VCaP (cell line): Measurements from ENCODE around the gene FUT7.

Experiments used
- H3K27ac ChIP-seq: fragments of 450-650 bp; 2 replicates; pipeline ENCODE4 v1.5.1; 2017
- TF ChIP-seq, protein P1 (sequence below): fragments of 450-650 bp; conservative IDR thresholded peaks from 2 replicates; pipeline ENCODE4 v1.5.1; 2017; ENCODE audit warnings: mild to moderate bottlenecking, moderate library complexity

The FUT7 gene

DNA sequence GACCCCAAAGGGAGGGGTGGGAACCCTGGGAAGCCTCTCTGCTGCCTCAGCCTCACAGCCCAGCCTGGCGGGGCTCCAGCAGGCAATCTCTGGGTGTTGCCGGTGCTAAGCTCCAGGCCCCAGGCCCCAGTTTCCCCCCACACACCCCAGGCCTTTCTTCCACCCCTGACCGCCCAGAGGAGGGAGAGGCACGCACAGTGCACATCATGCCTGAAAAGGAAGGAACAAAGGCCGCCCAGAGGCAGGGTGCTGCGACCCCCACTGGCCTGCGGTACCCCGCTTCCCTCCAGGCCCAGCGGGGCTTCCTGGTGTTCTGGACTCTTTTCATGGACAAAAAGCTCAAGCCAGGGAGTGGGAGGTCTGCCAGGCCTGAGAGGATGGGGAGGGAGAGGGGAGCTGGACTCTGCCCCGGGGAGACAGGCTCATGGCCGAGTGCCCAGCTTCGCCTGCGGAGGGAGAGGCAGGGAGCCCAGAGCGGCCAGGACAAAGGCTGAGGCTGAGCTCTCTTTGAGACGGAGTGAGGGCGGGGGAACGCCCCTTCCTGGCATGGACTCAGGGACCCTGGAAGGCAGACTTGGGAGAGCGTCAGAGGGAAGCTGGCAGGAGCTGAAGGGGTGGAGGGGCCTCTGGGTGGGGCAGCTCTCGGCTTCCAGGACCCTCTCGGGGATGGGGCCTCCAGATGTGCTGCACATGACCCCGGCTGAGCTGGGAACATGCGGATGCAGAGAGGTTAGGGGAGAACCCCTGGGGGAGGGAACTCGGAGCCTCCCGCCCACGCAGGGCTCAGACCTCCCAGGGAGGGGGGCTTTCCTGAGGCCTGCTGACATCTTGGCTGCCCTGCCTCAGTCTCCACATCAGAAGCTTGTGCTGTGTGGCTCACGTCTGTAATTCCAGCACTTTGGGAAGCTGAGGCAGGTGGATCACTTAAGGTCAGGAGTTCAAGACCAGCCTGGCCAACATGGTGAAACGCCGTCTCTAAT is 23.8 kb upstream of the FUT7 start:
- TF ChIP-seq, protein P1, sequence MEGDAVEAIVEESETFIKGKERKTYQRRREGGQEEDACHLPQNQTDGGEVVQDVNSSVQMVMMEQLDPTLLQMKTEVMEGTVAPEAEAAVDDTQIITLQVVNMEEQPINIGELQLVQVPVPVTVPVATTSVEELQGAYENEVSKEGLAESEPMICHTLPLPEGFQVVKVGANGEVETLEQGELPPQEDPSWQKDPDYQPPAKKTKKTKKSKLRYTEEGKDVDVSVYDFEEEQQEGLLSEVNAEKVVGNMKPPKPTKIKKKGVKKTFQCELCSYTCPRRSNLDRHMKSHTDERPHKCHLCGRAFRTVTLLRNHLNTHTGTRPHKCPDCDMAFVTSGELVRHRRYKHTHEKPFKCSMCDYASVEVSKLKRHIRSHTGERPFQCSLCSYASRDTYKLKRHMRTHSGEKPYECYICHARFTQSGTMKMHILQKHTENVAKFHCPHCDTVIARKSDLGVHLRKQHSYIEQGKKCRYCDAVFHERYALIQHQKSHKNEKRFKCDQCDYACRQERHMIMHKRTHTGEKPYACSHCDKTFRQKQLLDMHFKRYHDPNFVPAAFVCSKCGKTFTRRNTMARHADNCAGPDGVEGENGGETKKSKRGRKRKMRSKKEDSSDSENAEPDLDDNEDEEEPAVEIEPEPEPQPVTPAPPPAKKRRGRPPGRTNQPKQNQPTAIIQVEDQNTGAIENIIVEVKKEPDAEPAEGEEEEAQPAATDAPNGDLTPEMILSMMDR = no peak
- H3K27ac ChIP-seq = peak overlapping the region; percentile 77

DNA sequence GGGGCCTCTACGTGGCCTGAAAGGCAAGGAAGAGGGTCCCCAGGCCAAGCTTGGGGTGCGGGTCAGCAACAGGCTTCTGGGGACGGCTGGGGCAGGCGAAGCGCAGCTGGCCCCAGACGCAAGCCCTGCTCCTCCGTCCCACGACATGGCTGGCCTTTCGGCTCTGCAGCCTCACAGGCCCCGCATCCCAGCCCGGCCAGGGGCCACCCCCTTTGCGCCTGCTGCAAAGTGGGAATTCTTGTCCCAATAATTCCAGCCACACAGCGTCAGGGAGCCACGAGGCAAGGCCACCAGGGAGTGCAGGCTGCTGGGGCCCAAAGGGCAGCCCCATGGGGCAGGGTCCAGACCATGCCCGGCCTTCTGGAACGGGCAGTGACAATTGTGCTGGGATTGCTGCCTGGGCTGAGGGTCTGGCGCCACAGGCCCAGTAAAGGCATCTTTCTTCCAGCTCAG is 23.1 kb upstream of the FUT7 start:
- TF ChIP-seq, protein P1 = no peak
- H3K27ac ChIP-seq = peak overlapping the region; percentile 77

DNA sequence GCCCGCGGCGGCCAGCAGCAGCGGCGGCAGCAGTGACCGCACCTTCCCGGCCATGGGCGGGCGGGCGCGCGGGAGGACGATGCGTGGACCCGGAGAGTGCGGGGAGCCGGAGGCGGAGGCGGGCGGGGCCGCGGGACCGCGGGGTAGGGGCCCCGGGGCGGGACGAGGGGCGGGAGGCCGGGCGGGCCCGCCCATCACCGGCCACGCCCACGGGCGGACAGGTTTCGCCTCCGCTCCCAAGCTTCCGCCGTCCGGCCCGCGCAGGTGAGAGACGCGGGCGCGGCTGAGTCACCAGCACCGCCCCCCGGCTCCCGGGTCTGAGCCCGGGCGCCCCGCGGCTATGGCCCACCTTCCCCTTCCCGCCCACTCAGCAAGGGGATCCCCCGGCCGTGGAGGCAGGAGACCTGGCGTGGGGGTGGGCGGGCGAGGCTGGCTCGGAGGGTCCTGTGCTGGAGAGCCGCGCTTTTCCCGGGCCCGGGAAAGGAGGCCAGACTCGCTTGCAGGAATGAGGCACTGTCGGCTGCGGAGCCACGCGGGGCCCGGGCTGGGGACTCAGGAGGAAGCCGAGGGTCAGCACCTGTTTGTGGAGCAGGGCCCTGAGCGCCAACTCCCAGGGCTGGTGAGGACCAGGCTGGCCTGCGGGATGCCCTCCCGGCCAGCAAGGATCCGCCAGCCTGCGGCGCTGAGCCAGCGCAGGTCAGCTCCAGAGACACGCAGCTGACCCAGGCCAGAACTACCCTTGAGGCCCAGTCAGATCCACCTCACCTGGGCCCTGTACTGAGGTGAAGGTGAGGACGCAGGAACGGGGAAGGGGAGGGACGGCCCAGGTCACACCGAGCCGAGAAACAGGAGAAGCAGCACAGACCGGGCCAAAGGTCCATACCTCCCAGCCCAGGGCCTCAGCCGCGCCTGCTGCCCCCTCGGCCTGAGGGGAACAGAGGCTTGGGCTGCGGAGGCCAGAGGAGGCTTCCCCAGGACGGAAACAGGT is 22.4 kb upstream of the FUT7 start, which contains the start of gene ENTPD2:
TSS of gene ENTPD2 (minus strand) at position 118 of the 988 bp plus-strand sequence. CDS start at position 54, 64 bp downstream.
- H3K27ac ChIP-seq = peak within 1 kb of the TSS; percentile 77
- TF ChIP-seq, protein P1 = no peak

DNA sequence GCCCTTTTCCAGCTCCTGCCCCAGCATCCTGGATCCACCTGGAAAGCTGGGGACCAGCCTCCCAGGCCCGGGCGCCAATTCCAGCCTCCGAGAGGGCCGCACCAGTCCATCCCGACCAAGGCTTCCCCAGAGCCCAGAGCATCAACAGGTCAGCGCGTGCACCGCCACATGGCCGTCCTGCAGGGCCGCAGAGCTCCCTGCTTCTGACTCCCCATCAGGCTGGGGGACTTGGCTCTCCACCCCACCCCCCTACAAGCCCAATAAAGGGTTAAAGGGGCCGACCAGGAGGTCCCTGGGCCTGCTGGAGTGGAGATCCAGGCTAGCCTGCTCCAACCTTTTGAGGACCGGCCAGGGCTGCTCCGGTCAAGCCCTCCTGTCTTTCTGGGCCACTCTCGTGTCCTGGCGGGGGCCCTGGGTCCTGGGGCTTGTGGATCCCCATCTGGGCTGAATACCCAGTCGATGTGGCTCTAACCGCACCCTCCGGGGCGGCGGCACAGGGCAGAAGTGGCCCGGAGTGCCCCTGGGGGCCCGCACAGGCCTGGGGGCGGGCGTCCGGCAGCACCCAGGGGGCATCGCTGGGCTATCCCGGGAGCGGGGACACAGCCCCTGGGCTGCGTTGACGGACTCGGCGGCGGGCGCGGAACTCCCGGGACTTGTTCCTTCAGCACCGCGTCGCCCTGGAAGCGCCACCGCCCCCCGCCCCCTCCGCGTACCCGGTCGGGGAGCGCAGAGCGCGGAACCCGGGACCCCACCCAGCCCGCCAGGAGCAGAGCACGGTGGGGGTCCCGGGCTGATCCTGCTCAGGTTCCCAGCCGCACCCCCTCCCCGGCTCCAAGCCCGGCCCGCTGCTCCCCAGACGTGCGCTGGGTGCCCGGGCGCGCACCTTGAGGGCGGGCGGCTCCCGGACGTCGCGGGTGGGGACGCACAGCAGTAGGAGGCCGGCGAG is 21.4 kb upstream of the FUT7 start:
- TF ChIP-seq, protein P1 = no peak
- peak overlapping the region; percentile 77 for H3K27ac ChIP-seq

DNA sequence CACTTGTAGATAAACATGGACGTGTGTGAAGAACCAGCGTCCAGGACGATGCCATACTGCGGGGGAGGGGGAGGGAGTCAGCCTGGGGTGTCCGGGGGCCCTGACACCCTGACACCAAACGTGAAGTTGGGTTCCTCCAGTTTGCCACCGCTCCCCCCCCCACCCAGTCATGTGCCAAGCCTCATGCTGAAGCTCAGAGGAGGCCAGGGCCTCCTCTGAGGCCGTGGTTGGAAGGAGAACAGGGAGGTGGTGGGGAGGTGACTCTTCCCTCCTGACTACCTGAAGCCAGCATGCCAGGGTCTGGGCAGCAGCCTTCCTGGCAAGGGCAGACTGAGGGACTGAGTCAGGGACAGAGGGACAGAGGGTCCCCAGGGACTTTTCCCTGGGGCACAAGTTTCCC is 20.4 kb upstream of the FUT7 start:
- TF ChIP-seq, protein P1 = no peak
- H3K27ac ChIP-seq = no peak overlapping the region

DNA sequence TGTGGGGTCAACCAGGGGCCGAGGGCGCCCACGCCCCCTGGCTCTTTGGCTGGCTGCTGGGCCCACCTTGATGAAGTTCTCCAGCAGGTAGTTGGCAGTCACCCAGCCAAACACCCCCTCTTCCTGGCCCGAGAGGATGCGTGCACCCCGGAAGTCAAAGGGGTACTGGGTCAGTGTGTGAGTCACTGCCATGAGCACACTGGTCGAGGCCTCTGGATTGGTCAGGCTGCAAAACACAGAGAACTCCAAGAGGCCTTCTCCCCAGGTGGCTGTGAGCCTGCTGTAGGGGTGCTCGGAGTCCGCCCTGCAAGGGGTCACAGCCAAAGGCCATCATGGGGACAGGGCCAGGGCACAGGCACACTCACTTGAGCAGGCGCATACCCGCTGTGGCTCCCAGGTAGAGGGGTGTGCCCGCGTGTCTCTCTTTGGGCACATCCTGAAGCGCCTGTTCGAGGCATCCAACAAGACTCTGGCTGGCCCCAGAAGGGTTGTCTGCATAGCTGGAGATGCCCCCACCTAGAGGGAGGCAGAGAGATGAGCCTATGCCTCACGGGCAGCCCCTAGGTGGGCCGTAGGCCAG is 19.3 kb upstream of the FUT7 start:
- TF ChIP-seq, protein P1 = no peak
- no peak overlapping the region for H3K27ac ChIP-seq
